GM12878 (cell line): ENCODE measurements around the gene PNPLA3. TPM values are rescaled to one million over a fixed set of nuclear protein-coding genes. Genes with fewer than 3 reads are reported as not detected.

ENCODE experiments used
- ATAC-seq: fragments of 200-7000 bp; cut with Tn5 transposase; 3 replicates; pipeline ENCODE4 v1.9.1; 2020; ENCODE audit warnings: mild to moderate bottlenecking, moderate library complexity
- BruUV-seq: library from RNA; stranded (reverse); fragments of 400-500 nt; replicated peaks from 2 replicates; lab custom pipeline; 2021; lab: Mats Ljungman, UMichigan
- CTCF ChIA-PET: fragments of 300-600 bp; sonication (Branson Sonifier 250); formaldehyde crosslinking; extraction: SDS; loops from one replicate; lab custom pipeline; 2021; ENCODE audit warnings: inconsistent platforms; lab: Yijun Ruan, JAX
- POLR2A ChIA-PET: fragments of 350-600 bp; formaldehyde crosslinking; extraction: SDS; loops from one replicate; lab custom pipeline; 2021; ENCODE audit warnings: inconsistent platforms; lab: Charles Lee
- RAD21 ChIA-PET: fragments of 300-600 bp; sonication (Branson Sonifier 250); formaldehyde crosslinking; loops from one replicate; lab custom pipeline; 2023; ENCODE audit warnings: antibody characterized with exemption; ENCODE audit not compliant: unreplicated experiment; lab: Charles Lee
- SMC1A ChIA-PET: fragments of 300-600 bp; sonication (Branson Sonifier 250); formaldehyde crosslinking; loops from one replicate; lab custom pipeline; 2023; ENCODE audit not compliant: unreplicated experiment, uncharacterized antibody; lab: Charles Lee
- DNase-seq: peaks from one replicate; pipeline ENCODE4 v3.0.0-alpha.2; 2011; ENCODE audit warnings: low read depth, low spot score
- FAIRE-seq: peaks from 3 replicates; lab custom pipeline; 2011; peaks lifted over from hg19 to GRCh38; lab: Jason Lieb, UNC
- H2AFZ ChIP-seq: 2 replicates; pipeline ENCODE4 v1.6.0; 2011; ENCODE audit warnings: low read depth, low read length, control low read depth; ENCODE audit not compliant: control insufficient read depth
- H3K27ac ChIP-seq: 2 replicates; pipeline ENCODE4 v1.5.1; 2011; ENCODE audit warnings: control low read depth; ENCODE audit not compliant: control insufficient read depth, insufficient read depth
- H3K27me3 ChIP-seq, 2 experiments: replicated peaks in 1 of 2; 2 replicates each; pipeline versions ENCODE4 v1.6.0 to v1.6.1; 2011; ENCODE audit warnings: low read length in 1 of 2; ENCODE audit not compliant: control insufficient read depth in 2 of 2, insufficient read depth in 2 of 2
- H3K36me3 ChIP-seq, 2 experiments: 2 replicates each; pipeline ENCODE4 v1.5.1; 2011; ENCODE audit warnings: low read length in 1 of 2; ENCODE audit not compliant: control insufficient read depth in 2 of 2, insufficient read depth in 2 of 2
- H3K4me1 ChIP-seq: 2 replicates; pipeline ENCODE4 v1.6.1; 2011; ENCODE audit warnings: mild to moderate bottlenecking, low read length, moderate library complexity, mixed read lengths; ENCODE audit not compliant: control insufficient read depth, insufficient read depth
- H3K4me2 ChIP-seq: 2 replicates; pipeline ENCODE4 v1.6.0; 2011; ENCODE audit warnings: control low read depth; ENCODE audit not compliant: control insufficient read depth, insufficient read depth
- H3K4me3 ChIP-seq: fragments of 200-600 bp; sonication (generic); 2 replicates; pipeline ENCODE4 v1.5.1; 2016
- H3K79me2 ChIP-seq: 2 replicates; pipeline ENCODE4 v1.6.0; 2011; ENCODE audit warnings: low read length; ENCODE audit not compliant: control insufficient read depth, insufficient read depth
- H3K9ac ChIP-seq: 2 replicates; pipeline ENCODE4 v1.8.0; 2011; ENCODE audit warnings: low read length, control low read depth, mixed read lengths; ENCODE audit not compliant: control insufficient read depth, insufficient read depth
- H3K9me3 ChIP-seq: replicated peaks from 3 replicates; pipeline ENCODE4 v1.5.1; 2011; ENCODE audit warnings: mild to moderate bottlenecking, low read length; ENCODE audit not compliant: control insufficient read depth, insufficient read depth
- H4K20me1 ChIP-seq: 2 replicates; pipeline ENCODE4 v1.6.0; 2011; ENCODE audit not compliant: control insufficient read depth, insufficient read depth
- ELK1 ChIP-seq: IDR thresholded peaks from 2 replicates; pipeline ENCODE4 v1.6.1; 2012; ENCODE audit warnings: low read depth, low read length, improper control_type of control experiment
- IRF5 ChIP-seq: fragments of 450-650 bp; IDR thresholded peaks from 2 replicates; pipeline ENCODE4 v1.6.1; 2017; ENCODE audit warnings: borderline replicate concordance
- KAT2A ChIP-seq: conservative IDR thresholded peaks from 2 replicates; pipeline ENCODE4 v1.6.1; 2011; ENCODE audit warnings: low read depth, low read length; ENCODE audit not compliant: control insufficient read depth
- PAX8 ChIP-seq: fragments of 450-650 bp; IDR thresholded peaks from 2 replicates; pipeline ENCODE4 v1.6.1; 2017; ENCODE audit warnings: mild to moderate bottlenecking, moderate library complexity
- RCOR1 ChIP-seq: conservative IDR thresholded peaks from 2 replicates; pipeline ENCODE4 v1.6.1; 2012; ENCODE audit warnings: low read depth, low read length, improper control_type of control experiment
- SREBF1 ChIP-seq: IDR thresholded peaks from 2 replicates; pipeline ENCODE4 v1.6.1; 2012; ENCODE audit warnings: mild to moderate bottlenecking, low read length
- STAT3 ChIP-seq: IDR thresholded peaks from 2 replicates; pipeline ENCODE4 v1.6.1; 2011; ENCODE audit warnings: low read depth, low read length, improper control_type of control experiment
- ZBTB11 ChIP-seq: fragments of 450-650 bp; formaldehyde crosslinking; IDR thresholded peaks from 2 replicates; pipeline ENCODE4 v1.5.0; 2022; ENCODE audit warnings: mild to moderate bottlenecking, missing genetic modification characterization
- WGBS: methylation state at CpG from one replicate; pipeline ENCODE4 v1.1.6; 2016; ENCODE audit warnings: low lambda C conversion rate; ENCODE audit not compliant: insufficient replicate concordance, insufficient coverage; ENCODE audit errors: missing lambda C conversion rate; 5-methylcytosine and 5-hydroxymethylcytosine counted together
- in situ Hi-C: fragments of 300-500 bp; cut with MboI; formaldehyde crosslinking; loops from 9 replicates; pipeline ENCODE4 v1.14.3; 2018; ENCODE audit warnings: mixed read lengths
- intact Hi-C: fragments of 100-400 bp; cut with micrococcal nuclease; formaldehyde crosslinking; loops from one replicate; pipeline ENCODE4 v1.14.2; 2022; ENCODE audit not compliant: unreplicated experiment
- polyA plus RNA-seq, 11 experiments: library from polyadenylated mRNA; depleted of rRNA in 4 of 11; unstranded in 6 of 11; stranded (reverse) in 5 of 11; fragments of >200 nt; fragmentation: Nextera tagmentation in 4 of 11; fragmentation: Illumina TruSeq in 1 of 11; extraction: Ambion mirVana in 4 of 11; extraction: Trizol in 1 of 11; gene quantifications; 1 replicate in 1 of 11; 2 replicates in 10 of 11; pipeline versions ENCODE4 v1.2.1 to v1.2.3, GENCODE V29; 2011 to 2016; ENCODE audit warnings: inconsistent platforms in 2 of 11, missing spikeins in 2 of 11, low read depth in 1 of 11
- total RNA-seq, 4 experiments: library from RNA; depleted of rRNA in 3 of 4; stranded (reverse); fragments of >200 nt in 3 of 4; fragmentation: Illumina TruSeq in 1 of 4; extraction: Trizol in 1 of 4; gene quantifications; 2 replicates each; pipeline versions ENCODE4 v1.2.1 to v1.2.3, GENCODE V29; 2013 to 2021

The PNPLA3 gene
- total and polyA plus RNA-seq, 10 of the 15 experiments (the other 5 are each of a cell fraction or from before 2014, with no cell fraction given), result 0.05 to 0.08 TPM; not detected in 8

- TF ChIP-seq RCOR1 (no peak), SREBF1 (no peak), PAX8 (no peak), ELK1 (no peak), IRF5 (no peak)
Measured at GRCh38 chr22:43892183-43892894, 31.3 kb upstream of the PNPLA3 start (continued).

- Histone ChIP-seq H3K36me3 (no peaks in the 10 kb centered on the region), H3K79me2 (no peaks in the 10 kb centered on the region), H3K9ac (no peak overlapping the region), H3K4me2 (no peak overlapping the region), H4K20me1 (no peaks in the 10 kb centered on the region; the same call in none of the 2 replicates)
- 0% methylated on average over 5 of the region's 5 CpGs for WGBS
- DNase-seq, result no peak
- CTCF ChIA-PET, result interaction anchor here (1.0 kb wide), 1 partner anchor 10 kb away, joined by 3 read pairs; no protein-coding TSS in a partner anchor
- no TSS peak for BruUV-seq
- SMC1A ChIA-PET, result no interaction called here
- POLR2A ChIA-PET, result no interaction called here
- TF ChIP-seq STAT3, result no peak
- TF ChIP-seq ZBTB11, result no peak
- no peak for TF ChIP-seq KAT2A
- TF ChIP-seq, all 136 proteins: peak for 0
- no peak for FAIRE-seq
- RAD21 ChIA-PET, result no interaction called here
- no peaks in the 10 kb centered on the region for H3K4me1 ChIP-seq
- H3K27ac ChIP-seq, result no peak overlapping the region
- in situ Hi-C loops (no loop called here), intact Hi-C loops (no loop called here)
- no peaks in the 10 kb centered on the region for H3K9me3 ChIP-seq
- H2AFZ ChIP-seq, result no peak overlapping the region
- peaks cover 11 to 13% of the 10 kb centered on the region in 2 experiments; a peak in 3 of 4 replicates for H3K27me3 ChIP-seq
- no peak for ATAC-seq
- no peak overlapping the region for H3K4me3 ChIP-seq
Measured at GRCh38 chr22:43893266-43893665, 30.3 kb upstream of the PNPLA3 start.
